GM18505 (cell line): ENCODE data around the gene CDH4.
"Not testable (repeated sequence)": the region's sequence is repeated elsewhere in the genome, so short reads cannot be mapped to it uniquely, and the experiment has no call there.

Experiments
- ATAC-seq: cut with Tn5 transposase; IDR thresholded peaks from one replicate; pipeline ENCODE4 v1.9.1; 2021; ENCODE audit not compliant: unreplicated experiment
- POLR2A ChIP-seq: IDR thresholded peaks from 4 replicates; pipeline ENCODE4 v1.6.1; 2011; ENCODE audit warnings: borderline replicate concordance; ENCODE audit not compliant: insufficient read depth, insufficient read length; ENCODE audit errors: extremely low read depth

CDH4 gene

DNA sequence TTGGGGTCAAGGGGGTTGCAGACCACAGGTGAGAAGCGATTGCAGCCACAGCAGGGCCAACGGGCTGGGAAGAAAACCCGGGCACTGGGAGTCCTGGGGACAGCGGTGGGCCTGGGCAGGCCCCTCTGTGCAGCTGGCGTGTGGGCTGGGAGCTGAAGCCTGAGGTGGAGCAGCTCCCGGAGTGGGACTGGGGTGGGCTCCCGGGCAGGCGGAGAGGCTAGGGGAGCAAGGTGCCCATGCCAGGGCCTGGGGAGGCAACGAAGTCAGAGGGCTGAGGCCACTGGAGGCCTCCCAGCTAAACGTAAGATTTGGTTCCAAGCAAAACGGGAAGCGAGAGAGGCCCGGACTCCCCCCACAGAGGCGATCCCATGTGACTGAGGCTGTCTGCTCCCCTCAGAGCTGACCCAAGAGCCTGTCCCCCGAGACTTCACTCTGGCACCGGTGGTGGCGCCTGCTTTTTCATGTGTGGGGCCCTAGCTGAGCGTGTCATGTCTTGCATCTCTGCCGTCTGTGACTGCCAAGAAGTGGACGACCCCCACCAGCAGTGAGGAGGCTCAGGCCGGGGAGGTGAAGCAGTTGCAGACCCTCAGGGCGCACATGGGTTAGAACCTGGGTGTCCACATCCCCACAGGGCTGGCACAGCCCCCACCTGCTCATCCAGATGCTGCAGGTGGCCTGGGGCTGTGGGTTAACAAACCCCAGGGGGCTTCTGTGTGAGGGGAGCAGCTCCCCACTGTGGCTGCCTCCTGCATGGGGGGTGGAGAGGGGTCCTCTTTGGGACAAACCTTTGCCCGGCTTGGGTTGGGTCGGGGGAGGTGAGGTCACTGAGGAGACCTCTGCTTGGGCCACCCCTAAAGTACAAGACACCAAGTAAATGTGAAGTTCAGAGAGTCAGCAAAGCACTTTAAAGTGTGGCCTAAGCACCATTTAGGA, 601.3 kb downstream of the CDH4 start:
- TF ChIP-seq POLR2A = no peak
- no peak for ATAC-seq

DNA sequence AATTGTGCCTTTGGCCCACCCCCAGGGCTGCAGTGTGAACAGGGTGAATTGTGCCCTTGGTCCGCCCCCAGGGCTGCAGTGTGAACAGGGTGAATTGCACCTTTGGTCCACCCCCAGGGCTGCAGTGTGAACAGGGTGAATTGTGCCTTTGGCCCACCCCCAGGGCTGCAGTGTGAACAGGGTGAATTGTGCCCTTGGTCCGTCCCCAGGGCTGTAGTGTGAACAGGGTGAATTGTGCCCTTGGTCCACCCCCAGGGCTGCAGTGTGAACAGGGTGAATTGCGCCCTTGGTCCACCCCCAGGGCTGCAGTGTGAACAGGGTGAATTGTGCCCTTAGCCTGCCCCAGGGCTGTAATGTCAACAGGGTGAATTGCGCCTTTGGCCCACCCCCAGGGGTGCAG, 602.5 kb downstream of the CDH4 start:
- not testable (repeated sequence) for ATAC-seq

DNA sequence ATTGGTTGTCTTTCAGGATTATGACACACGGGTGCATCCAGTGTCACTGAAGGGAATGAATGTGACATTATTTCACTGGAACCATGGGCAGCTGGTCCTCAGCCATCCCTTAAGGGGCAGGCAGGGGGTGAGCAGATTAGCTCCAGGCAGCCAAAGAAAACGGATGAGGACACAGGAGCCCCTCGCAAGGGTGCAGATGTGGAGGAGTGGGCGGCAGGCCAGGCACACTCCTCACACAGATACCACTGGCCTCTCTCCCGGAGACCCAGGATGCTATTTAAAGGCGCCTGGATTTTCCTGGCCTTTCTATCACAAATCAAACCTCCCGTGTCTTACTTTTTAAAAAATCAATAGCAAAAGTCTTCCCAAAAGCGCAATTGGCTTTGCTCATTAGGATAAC, 603.2 kb downstream of the CDH4 start:
- no peak for TF ChIP-seq POLR2A
- no peak for ATAC-seq

DNA sequence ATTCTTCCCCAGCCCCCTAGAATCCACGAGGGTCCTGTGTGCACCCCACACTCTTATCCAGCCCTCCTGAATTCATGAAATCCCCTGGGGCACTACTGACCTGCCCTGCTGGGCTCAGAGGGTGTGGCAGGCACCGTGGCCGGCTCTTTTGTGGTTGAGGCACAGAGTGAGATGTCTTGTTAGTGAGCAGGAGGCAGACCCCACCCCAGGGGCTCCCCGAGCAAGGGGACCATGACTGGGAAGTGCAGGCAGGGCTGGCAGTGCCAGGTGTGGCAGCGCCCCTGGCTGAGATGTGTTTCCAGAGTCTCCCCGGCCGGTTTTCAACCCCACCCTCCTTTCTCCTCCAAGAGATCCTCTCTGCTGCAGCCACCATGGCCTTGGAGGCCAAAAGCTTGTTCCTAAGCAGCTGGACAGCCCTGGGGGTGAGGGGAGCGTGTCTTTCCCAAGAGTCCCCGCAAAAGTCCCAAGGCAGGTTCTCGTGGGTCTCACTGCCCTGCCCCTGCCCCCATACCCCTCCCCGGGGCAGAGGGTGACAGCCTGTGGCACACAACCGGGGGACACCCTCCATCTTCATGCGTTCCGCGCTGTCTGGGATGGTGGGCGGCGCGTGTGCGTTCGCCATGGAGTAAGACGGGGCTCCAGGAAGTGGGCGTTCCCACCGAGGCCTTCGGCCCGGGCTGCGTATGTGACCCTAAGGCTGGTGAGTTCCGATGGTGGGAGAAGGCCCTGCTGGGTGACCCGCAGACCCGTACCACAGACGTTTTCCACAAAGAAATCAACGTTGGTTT, 604.8 kb downstream of the CDH4 start:
- TF ChIP-seq POLR2A = no peak
- ATAC-seq = no peak

DNA sequence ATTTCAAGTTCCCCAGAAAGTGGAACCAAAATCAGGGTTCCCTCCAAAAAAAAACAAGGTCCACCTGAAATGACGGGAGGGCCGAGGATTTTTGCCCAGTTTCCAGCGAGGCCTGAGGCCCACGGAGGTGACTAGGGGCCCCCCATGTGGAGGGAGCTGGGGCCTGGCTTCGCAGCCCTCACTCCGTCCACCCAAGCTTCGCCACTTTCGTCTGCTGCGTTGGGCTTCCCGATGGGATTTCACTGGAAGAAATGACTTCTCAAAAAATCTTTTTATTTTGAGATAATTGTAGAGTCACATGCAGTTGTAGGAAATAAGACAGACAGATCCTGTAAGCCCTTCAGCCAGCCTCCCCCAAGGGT, 605.3 kb downstream of the CDH4 start:
- TF ChIP-seq POLR2A = no peak
- ATAC-seq = no peak

DNA sequence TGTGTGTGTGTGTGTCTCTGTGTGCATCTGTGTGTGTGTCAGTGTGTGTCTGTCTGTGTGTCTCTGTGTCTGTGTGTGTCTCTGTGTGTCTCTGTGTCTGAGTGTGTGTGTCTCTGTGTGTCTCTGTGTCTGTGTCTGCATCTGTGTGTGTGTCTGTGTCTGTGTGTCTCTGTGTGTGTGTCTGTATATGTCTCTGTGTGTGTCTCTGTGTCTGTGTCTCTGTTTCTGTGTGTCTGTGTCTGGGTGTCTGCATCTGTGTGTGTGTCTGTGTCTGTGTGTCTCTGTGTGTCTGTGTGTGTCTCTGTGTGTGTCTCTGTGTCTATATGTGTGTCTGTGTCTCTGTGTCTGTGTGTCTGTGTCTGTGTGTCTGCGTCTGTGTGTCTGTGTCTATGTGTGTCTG, 605.8 kb downstream of the CDH4 start:
- TF ChIP-seq POLR2A = no peak

DNA sequence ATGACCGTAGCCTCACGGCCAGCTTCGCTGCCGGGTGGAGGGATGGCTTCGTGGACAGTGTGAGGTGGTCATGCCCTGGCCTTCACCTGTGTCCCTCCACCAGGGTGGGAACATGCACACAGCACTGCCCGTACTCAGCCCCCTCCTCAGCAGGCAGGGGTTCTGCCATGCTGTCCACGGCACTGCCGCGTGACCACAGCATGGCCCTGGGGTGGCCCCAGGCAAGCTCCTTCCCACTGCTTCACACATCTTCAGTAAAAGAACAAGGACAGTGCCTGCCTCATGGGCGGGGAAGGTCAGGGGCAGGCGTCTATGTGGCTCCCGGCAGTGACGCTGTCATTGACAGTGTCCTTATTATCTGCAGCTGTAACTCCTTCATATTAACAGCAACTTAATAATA, 607.7 kb downstream of the CDH4 start:
- TF ChIP-seq POLR2A = no peak
- no peak for ATAC-seq

More for the DNA sequence above, 605.8 kb downstream of the CDH4 start:
- no peak for ATAC-seq

DNA sequence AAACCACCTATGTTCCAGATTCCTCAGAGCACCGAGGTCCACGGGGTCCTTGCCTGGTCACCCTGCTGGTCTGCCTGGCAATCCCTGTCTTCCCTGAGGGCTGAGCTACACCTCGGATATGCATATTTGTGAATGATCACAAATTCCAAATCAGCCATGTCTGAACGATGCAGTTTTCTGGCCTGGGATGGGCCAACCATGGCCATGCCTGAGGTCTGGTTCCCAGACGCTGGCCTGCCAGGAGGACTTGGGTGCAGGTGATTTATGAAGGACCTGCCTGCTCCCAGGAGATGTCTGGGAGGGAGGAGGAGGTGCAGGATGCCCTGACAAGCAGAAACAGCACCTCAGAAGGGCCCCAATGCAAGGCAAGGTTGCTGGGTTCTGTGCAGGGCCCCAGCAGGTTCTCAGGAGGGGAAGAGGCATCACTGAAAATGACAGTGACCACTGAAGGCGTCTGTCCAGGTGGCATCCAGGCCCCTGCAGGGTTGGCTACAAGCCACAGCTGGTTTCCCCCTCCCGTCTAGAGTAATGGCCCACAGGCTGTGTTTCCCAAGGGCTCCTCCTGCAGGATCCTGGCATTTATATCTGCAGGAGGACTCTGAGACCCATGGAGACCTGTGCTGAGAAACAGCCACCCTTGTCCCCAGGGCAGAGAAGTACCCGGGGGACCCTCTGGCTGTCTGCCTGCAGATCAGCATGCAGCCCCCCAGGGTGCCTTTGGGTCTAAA, 608.4 kb downstream of the CDH4 start:
- TF ChIP-seq POLR2A = no peak
- ATAC-seq = no peak

DNA sequence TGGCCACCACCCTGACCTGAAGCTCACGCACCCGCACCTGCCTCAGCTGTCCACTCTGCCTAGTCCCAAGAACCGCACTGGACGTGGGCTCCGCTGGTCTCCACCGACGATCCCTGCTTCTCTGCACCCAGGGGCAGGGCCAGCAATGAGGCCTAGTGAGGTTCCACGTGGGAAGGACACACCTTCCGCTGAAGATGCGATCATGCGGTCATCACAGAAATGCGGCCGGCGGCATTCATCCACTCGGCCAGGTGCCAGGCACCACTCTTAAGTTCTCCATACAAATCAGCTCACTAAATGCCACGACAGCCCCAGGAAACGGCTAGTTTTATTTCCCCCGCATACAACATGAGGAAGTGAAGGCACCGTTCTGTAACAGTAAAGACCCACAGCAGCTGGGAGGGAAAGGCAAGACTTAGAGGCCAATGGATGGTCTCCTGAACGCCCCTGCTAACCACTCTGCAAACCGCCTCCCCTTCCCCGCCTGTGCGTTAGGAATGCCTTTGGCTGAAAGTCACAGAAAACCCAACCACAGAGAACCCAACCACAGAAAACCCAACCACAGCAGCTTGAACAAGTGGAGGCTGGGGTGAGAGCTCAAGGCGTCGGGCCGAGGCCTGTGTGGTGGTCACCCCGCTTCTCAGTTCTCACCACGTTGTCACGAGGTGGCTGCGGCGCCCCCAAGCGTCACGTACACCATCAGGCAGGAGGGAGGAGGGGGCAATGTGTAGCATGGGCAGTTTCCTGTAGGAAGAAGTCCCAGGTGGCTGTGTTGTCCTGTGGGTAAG, 609.2 kb downstream of the CDH4 start:
- no peak for ATAC-seq
- no peak for TF ChIP-seq POLR2A

DNA sequence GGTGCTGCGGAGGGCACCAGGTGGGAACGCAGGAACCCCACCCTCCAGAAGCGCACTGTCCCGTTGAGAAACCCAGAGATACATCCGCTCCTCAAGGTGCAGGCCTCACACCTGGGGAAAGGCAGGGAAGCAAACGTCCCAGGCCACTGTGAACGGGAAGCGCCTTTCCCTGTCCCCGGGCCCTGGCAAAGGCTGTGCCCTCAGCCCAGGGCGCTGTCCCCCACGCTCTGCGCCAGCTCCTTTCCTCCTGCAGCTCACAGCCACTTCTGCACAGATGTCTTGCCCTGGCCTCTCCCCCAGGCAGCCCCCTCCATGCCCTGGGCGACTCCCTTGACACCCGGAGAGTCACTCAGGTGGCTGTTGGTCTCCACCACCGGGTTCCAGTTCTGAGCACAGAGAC, 609.8 kb downstream of the CDH4 start:
- ATAC-seq = no peak
- no peak for TF ChIP-seq POLR2A

DNA sequence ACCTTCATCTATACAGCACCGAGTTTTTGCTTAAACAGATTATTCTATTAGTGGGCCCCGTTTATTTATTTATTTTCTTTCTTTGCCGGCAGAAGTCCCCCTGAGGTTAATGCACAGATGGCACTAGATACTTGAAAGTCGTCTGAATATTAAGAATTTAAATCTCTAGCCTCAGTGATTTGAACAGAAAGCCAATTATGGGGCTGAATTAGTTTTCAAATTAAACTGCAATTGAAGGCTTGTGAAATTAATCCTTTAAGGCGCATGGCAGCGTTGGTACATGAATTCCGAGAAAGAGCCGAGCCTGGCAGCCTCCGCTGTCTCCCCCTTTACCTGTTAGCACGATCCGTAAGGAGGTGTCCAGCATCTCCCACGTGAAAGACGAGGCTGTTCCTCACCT, 610.8 kb downstream of the CDH4 start:
- ATAC-seq = no peak
- TF ChIP-seq POLR2A = no peak

DNA sequence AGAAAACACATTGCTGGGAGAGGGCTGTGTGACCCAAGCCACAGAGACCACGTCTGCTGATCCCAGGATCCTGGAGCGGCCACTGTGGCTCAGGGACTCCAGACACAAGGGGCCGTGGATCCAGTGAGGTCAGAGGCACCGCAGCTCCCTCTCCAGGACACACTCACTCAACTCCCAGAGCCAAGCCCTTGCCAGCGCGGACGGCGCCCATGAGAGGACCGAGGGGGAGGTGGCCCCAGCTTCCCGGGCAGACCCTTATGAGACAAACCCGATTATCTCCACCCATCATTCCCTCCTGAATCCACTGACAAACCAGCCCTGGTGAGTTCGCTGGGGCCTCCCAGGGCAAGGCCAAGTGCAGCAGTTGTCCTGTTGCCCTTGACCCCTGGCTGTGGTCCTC, 612.4 kb downstream of the CDH4 start:
- no peak for ATAC-seq
- no peak for TF ChIP-seq POLR2A

DNA sequence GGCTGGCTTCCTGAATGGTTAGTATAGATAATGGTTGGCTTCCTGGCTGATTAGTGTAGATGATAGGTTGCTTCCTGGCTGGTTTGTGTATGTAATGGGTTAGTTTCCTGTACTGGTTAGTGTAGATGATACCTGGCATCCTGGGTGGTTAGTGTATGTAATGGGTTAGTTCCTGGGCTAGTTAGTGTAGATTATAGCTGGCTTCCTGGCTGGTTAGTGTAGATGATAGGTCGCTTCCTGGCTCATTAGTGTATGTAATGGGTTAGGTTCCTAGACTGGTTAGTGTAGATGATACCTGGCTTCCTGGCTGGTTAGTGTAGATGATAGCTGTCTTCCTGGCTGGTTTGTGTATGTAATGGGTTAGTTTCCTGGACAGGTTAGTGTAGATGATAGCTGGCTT, 613.3 kb downstream of the CDH4 start:
- ATAC-seq = no peak
- no peak for TF ChIP-seq POLR2A
